CD14-positive monocyte (primary cell): ENCODE results near the gene ZMYND10. TPM values are rescaled to one million over a fixed set of nuclear protein-coding genes. Genes with fewer than 3 reads are reported as not detected.

Experiments
- DNase-seq, 3 donors: peaks; one replicate each; pipeline ENCODE4 v3.0.0-alpha.2; 2011 to 2022
- H2AFZ ChIP-seq: 2 replicates; pipeline ENCODE4 v1.6.0; 2012; ENCODE audit warnings: mild to moderate bottlenecking, low read depth, low read length, inconsistent platforms; ENCODE audit not compliant: insufficient read depth, poor library complexity, severe bottlenecking
- H3K27ac ChIP-seq, 2 donors: 1 replicate in 1 of 2; 2 replicates in 1 of 2; pipeline ENCODE4 v1.5.1; 2012 to 2013; ENCODE audit warnings: low read length in 2 of 2, control low read depth in 1 of 2, inconsistent platforms in 1 of 2, low read depth in 1 of 2, mild to moderate bottlenecking in 1 of 2
- H3K27me3 ChIP-seq, 2 donors: one replicate each; pipeline versions ENCODE4 v1.6.0 to v1.6.1; 2011 to 2013; ENCODE audit warnings: low read length in 2 of 2; ENCODE audit not compliant: control insufficient read depth in 2 of 2, insufficient read depth in 2 of 2
- H3K36me3 ChIP-seq, 2 donors: replicated peaks in 1 of 2; 1 replicate in 1 of 2; 2 replicates in 1 of 2; pipeline versions ENCODE4 v1.5.1 to v1.6.1; 2012 to 2013; ENCODE audit warnings: low read length in 2 of 2, control low read depth in 1 of 2, inconsistent platforms in 1 of 2, mild to moderate bottlenecking in 1 of 2; ENCODE audit not compliant: insufficient read depth in 2 of 2, control insufficient read depth in 1 of 2
- H3K4me1 ChIP-seq, 2 donors: 1 replicate in 1 of 2; 2 replicates in 1 of 2; pipeline versions ENCODE4 v1.5.1 to v1.6.1; 2012 to 2013; ENCODE audit warnings: low read length in 2 of 2, control low read depth in 1 of 2, inconsistent platforms in 1 of 2, mild to moderate bottlenecking in 1 of 2, moderate library complexity in 1 of 2; ENCODE audit not compliant: insufficient read depth in 2 of 2, control insufficient read depth in 1 of 2
- H3K4me2 ChIP-seq: replicated peaks from 2 replicates; pipeline ENCODE3; 2012; ENCODE audit warnings: low read length, moderate library complexity, mild to moderate bottlenecking; ENCODE audit not compliant: poor library complexity, severe bottlenecking; ENCODE audit errors: extremely low read depth
- H3K4me3 ChIP-seq, 3 experiments: fragments of 200-600 bp in 1 of 3; sonication (generic) in 1 of 3; replicated peaks in 1 of 3; 1 replicate in 2 of 3; 2 replicates in 1 of 3; pipeline ENCODE4 v1.5.1; 2011 to 2013; ENCODE audit warnings: low read length in 3 of 3, mild to moderate bottlenecking in 3 of 3, control low read depth in 2 of 3, low read depth in 2 of 3, inconsistent platforms in 1 of 3, moderate library complexity in 1 of 3
- H3K79me2 ChIP-seq: 2 replicates; pipeline ENCODE4 v1.6.0; 2012; ENCODE audit warnings: mild to moderate bottlenecking, control low read depth, inconsistent platforms, low read length, moderate library complexity; ENCODE audit not compliant: insufficient read depth
- H3K9ac ChIP-seq: 2 replicates; pipeline ENCODE4 v1.6.0; 2017; ENCODE audit warnings: low read length, mild to moderate bottlenecking; ENCODE audit not compliant: insufficient read depth, poor library complexity, severe bottlenecking
- H3K9me3 ChIP-seq, 2 donors: replicated peaks in 1 of 2; 1 replicate in 1 of 2; 2 replicates in 1 of 2; pipeline versions ENCODE4 v1.5.1 to v1.6.1; 2012 to 2013; ENCODE audit warnings: low read length in 2 of 2, control low read depth in 1 of 2; ENCODE audit not compliant: control insufficient read depth in 1 of 2, insufficient read depth in 1 of 2
- H4K20me1 ChIP-seq: 2 replicates; pipeline ENCODE4 v1.6.0; 2012; ENCODE audit warnings: mild to moderate bottlenecking, low read length, control low read depth, moderate library complexity; ENCODE audit not compliant: insufficient read depth
- H3K27ac Mint-ChIP-seq, 7 donors: one replicate each; pipeline ENCODE4 v1.8.0; 2020; ENCODE audit warnings: mild to moderate bottlenecking in 7 of 7, mixed read lengths in 7 of 7, moderate library complexity in 6 of 7, inconsistent platforms in 2 of 7
- H3K27me3 Mint-ChIP-seq, 3 donors: one replicate each; pipeline ENCODE4 v1.8.0; 2021 to 2022; ENCODE audit warnings: low read depth in 3 of 3, mild to moderate bottlenecking in 3 of 3, mixed read lengths in 3 of 3, moderate library complexity in 3 of 3, inconsistent platforms in 1 of 3
- H3K36me3 Mint-ChIP-seq, 2 donors: one replicate each; pipeline ENCODE4 v1.8.0; 2020; ENCODE audit warnings: mixed read lengths in 2 of 2, inconsistent platforms in 1 of 2, mild to moderate bottlenecking in 1 of 2
- H3K4me1 Mint-ChIP-seq: one replicate; pipeline ENCODE4 v1.8.0; 2020; ENCODE audit warnings: mild to moderate bottlenecking, mixed read lengths
- H3K4me3 Mint-ChIP-seq, 2 donors: one replicate each; pipeline ENCODE4 v1.8.0; 2020; ENCODE audit warnings: mild to moderate bottlenecking in 2 of 2, mixed read lengths in 2 of 2, moderate library complexity in 1 of 2
- H3K9me3 Mint-ChIP-seq, 7 donors: one replicate each; pipeline ENCODE4 v1.8.0; 2020 to 2022; ENCODE audit warnings: mixed read lengths in 7 of 7, mild to moderate bottlenecking in 6 of 7, moderate library complexity in 6 of 7, inconsistent platforms in 2 of 7
- WGBS: methylation state at CpG from one replicate; pipeline ENCODE4 v1.1.5; 2013; ENCODE audit warnings: missing lambda C conversion rate; ENCODE audit not compliant: insufficient coverage; 5-methylcytosine and 5-hydroxymethylcytosine counted together
- intact Hi-C, 2 donors: fragments of 100-400 bp; cut with micrococcal nuclease; formaldehyde crosslinking; loops; one replicate each; pipeline versions ENCODE4 v1.15.0 to v1.15.1; 2023
- polyA plus RNA-seq, 3 donors: library from polyadenylated mRNA; depleted of rRNA in 1 of 3; unstranded in 2 of 3; stranded (reverse) in 1 of 3; fragments of 300-500 nt in 2 of 3; fragments of >200 nt in 1 of 3; fragmentation: Illumina TruSeq in 2 of 3; gene quantifications; 1 replicate in 2 of 3; 2 replicates in 1 of 3; pipeline ENCODE4 v1.2.3, GENCODE V29; 2012 to 2021
- TF ChIP-seq, protein P1 (sequence below): fragments of 200-600 bp; IDR thresholded peaks from one replicate; pipeline ENCODE4 v1.8.0; 2022; ENCODE audit warnings: antibody characterized with exemption, mild to moderate bottlenecking

Gene ZMYND10
- polyA plus RNA-seq, 3 donors, result 0.12 to 1.7 (median 0.19) TPM

DNA sequence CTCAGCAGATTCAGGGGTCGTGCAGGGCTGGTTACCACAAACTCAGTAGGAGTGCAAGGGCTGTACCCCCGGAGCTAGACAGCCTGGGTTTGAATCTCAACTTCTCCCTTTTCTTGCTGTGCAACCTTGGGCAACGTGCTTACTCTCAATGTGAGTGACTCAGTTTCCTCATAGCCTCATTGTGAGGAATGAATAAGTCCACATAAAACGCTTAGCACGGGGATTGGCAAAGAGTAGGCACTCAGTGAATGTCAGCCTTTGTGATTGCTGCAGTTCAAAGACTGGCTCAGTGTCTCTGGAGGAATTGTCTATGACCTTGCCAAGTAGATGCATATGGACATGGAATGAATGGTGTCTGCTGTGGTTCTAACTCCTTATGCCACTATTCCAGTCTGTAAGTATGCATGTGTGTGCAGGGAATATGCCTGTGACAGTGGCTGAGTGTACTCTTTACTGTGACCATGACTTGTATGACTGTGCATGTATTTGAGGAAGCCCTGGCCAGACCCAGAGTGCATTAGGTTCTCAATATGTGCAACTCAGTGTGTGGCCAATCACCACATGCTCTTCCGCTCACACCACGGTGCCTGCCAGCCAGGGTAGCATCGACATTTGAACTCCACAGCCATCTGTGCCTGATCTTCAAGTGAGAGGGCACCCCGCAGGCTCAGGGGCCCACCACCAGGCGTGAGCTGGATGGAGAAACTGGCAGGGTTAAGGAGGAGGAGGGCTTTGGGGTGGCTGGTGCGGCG lies 45.4 kb downstream of the ZMYND10 start:
- H3K27ac Mint-ChIP-seq, result peak overlapping the region; percentile 99
- H3K9me3 Mint-ChIP-seq, result no peaks in the 10 kb centered on the region
- Histone ChIP-seq H3K4me1 (peaks cover 32 to 37% of the 10 kb centered on the region in 2 donors), H3K9ac (peak overlapping the region; percentile 85), H3K27me3 (no peaks in the 10 kb centered on the region), H3K36me3 (no peaks in the 10 kb centered on the region), H3K4me3 (peak overlapping the region; percentile 40 to 94 (median 57)), H2AFZ (peak overlapping the region; percentile 77), H3K27ac (peak overlapping the region; percentile 99 to 100), H3K9me3 (no peaks in the 10 kb centered on the region), H3K79me2 (peaks cover 39% of the 10 kb centered on the region), H4K20me1 (no peaks in the 10 kb centered on the region), H3K4me2 (peak overlapping the region; percentile 77)
- 27% methylated on average over 11 of the region's 12 CpGs for WGBS
- H3K27me3 Mint-ChIP-seq, result no peaks in the 10 kb centered on the region
- peak overlapping the region; percentile 64 to 84 for H3K4me3 Mint-ChIP-seq
- DNase-seq, result peak; percentile 89 to 94 (median 91)
- peaks cover 37% of the 10 kb centered on the region for H3K4me1 Mint-ChIP-seq
- TF ChIP-seq, protein P1, sequence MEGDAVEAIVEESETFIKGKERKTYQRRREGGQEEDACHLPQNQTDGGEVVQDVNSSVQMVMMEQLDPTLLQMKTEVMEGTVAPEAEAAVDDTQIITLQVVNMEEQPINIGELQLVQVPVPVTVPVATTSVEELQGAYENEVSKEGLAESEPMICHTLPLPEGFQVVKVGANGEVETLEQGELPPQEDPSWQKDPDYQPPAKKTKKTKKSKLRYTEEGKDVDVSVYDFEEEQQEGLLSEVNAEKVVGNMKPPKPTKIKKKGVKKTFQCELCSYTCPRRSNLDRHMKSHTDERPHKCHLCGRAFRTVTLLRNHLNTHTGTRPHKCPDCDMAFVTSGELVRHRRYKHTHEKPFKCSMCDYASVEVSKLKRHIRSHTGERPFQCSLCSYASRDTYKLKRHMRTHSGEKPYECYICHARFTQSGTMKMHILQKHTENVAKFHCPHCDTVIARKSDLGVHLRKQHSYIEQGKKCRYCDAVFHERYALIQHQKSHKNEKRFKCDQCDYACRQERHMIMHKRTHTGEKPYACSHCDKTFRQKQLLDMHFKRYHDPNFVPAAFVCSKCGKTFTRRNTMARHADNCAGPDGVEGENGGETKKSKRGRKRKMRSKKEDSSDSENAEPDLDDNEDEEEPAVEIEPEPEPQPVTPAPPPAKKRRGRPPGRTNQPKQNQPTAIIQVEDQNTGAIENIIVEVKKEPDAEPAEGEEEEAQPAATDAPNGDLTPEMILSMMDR, result no peak
- peaks cover 2 to 11% of the 10 kb centered on the region in 2 donors for H3K36me3 Mint-ChIP-seq
- intact Hi-C loops, result loop anchor here (2.0 to 5.0 kb wide), 2 partner anchors 21 to 37 kb away; no protein-coding TSS in a partner anchor

DNA sequence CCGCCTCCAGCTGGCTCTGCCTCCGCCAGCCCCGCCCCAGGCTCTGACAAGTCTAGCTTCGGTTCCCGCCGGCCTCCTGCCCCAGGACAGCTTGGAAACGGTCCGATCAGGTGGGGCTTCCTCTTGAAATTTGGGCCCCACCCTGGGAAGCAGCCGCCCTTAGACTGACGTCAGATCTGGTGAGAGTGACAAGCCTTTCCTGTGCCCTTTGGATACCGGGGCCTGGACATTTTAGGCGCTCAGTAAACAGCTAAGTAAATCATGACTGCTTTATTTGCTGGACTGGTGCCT lies 45.9 kb downstream of the ZMYND10 start:
- Histone ChIP-seq H3K4me2 (peak overlapping the region; percentile 77), H4K20me1 (no peaks in the 10 kb centered on the region), H3K9ac (peak overlapping the region; percentile 85), H3K4me1 (peaks cover 32 to 37% of the 10 kb centered on the region in 2 donors), H3K4me3 (peak overlapping the region; percentile 40 to 94 (median 57)), H3K27me3 (no peaks in the 10 kb centered on the region), H3K9me3 (no peaks in the 10 kb centered on the region), H3K79me2 (peaks cover 39% of the 10 kb centered on the region), H3K36me3 (no peaks in the 10 kb centered on the region), H2AFZ (peak overlapping the region; percentile 53), H3K27ac (peak overlapping the region; percentile 99 to 100)
- intact Hi-C loops, result loop anchor here (2.0 to 5.0 kb wide), 2 partner anchors 21 to 38 kb away; no protein-coding TSS in a partner anchor
- WGBS, result under 1% methylated on average over 12 of the region's 12 CpGs
- no peaks in the 10 kb centered on the region for H3K9me3 Mint-ChIP-seq
- DNase-seq, result no peak
- TF ChIP-seq, protein P1, result no peak
- peaks cover 34% of the 10 kb centered on the region for H3K4me1 Mint-ChIP-seq
- H3K4me3 Mint-ChIP-seq, result peak overlapping the region; percentile 64 to 84
- peak overlapping the region; percentile 99 for H3K27ac Mint-ChIP-seq
- H3K36me3 Mint-ChIP-seq, result peaks cover 2 to 11% of the 10 kb centered on the region in 2 donors
- H3K27me3 Mint-ChIP-seq, result no peaks in the 10 kb centered on the region
